NT2/D1 (cell line): ENCODE measurements around the gene GPR37L1.

ENCODE experiments used
- SUZ12 ChIP-seq: IDR thresholded peaks from 2 replicates; pipeline ENCODE4 v1.6.1; 2011; ENCODE audit not compliant: insufficient read length, insufficient read depth; ENCODE audit errors: extremely low read depth
- YY1 ChIP-seq: IDR thresholded peaks from 2 replicates; pipeline ENCODE4 v1.6.1; 2011; ENCODE audit not compliant: insufficient read length, insufficient read depth

DNA sequence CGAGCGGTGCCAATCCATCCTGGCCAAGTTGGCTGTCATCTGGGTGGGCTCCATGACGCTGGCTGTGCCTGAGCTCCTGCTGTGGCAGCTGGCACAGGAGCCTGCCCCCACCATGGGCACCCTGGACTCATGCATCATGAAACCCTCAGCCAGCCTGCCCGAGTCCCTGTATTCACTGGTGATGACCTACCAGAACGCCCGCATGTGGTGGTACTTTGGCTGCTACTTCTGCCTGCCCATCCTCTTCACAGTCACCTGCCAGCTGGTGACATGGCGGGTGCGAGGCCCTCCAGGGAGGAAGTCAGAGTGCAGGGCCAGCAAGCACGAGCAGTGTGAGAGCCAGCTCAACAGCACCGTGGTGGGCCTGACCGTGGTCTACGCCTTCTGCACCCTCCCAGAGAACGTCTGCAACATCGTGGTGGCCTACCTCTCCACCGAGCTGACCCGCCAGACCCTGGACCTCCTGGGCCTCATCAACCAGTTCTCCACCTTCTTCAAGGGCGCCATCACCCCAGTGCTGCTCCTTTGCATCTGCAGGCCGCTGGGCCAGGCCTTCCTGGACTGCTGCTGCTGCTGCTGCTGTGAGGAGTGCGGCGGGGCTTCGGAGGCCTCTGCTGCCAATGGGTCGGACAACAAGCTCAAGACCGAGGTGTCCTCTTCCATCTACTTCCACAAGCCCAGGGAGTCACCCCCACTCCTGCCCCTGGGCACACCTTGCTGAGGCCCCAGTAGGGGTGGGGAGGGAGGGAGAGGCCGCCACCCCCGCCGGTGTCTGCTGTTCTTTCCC, 5.3 kb downstream of the GPR37L1 start:
- TF ChIP-seq YY1 = no peak
- TF ChIP-seq SUZ12 = no peak
